NB4 (cell line): Measurements from ENCODE around the gene MATN1.
"Not testable (repeated sequence)": the region's sequence is repeated elsewhere in the genome, so short reads cannot be mapped to it uniquely, and the experiment has no call there.

Experiments used
- DNase-seq: peaks from one replicate; pipeline ENCODE4 v3.0.0; 2010; ENCODE audit warnings: low read depth
- H3K4me3 ChIP-seq: one replicate; pipeline ENCODE4 v1.5.1; 2011; ENCODE audit warnings: mild to moderate bottlenecking, low read depth, low read length, moderate library complexity
- MYC ChIP-seq: IDR thresholded peaks from 2 replicates; pipeline ENCODE4 v1.6.1; 2011; ENCODE audit warnings: low read depth, low read length
- POLR2A ChIP-seq: IDR thresholded peaks from 2 replicates; pipeline ENCODE4 v1.6.1; 2011; ENCODE audit warnings: mild to moderate bottlenecking; ENCODE audit not compliant: insufficient read length; ENCODE audit errors: extremely low read depth
- TF ChIP-seq, protein P1 (sequence below): IDR thresholded peaks from one replicate; pipeline ENCODE4 v1.5.1; 2012; ENCODE audit warnings: low read depth, low read length
- TF ChIP-seq, protein P2 (sequence below): IDR thresholded peaks from 2 replicates; pipeline ENCODE4 v1.6.1; 2011; ENCODE audit warnings: low read depth, low read length

MATN1 gene

DNA sequence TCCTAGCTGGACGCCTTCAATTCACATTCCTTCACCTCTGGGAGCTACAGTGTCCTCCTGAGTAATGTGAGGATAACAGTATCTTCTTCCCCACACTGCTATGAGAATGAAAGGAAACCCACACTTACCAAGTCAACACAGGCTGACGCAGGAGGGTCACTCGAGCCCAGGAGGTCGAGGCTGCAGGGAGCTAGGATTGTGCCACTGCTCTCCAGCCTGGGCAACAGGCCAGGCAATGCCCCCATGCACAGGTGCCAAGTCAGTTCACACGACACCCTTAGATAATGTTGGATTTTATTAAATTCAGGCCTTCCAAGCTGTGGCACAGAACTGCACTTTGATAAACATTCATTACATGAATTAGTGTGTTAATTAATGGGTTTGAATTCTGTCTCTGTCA is 31.9 kb downstream of the MATN1 start:
- TF ChIP-seq MYC (no peak), POLR2A (no peak)
- TF ChIP-seq, protein P1, sequence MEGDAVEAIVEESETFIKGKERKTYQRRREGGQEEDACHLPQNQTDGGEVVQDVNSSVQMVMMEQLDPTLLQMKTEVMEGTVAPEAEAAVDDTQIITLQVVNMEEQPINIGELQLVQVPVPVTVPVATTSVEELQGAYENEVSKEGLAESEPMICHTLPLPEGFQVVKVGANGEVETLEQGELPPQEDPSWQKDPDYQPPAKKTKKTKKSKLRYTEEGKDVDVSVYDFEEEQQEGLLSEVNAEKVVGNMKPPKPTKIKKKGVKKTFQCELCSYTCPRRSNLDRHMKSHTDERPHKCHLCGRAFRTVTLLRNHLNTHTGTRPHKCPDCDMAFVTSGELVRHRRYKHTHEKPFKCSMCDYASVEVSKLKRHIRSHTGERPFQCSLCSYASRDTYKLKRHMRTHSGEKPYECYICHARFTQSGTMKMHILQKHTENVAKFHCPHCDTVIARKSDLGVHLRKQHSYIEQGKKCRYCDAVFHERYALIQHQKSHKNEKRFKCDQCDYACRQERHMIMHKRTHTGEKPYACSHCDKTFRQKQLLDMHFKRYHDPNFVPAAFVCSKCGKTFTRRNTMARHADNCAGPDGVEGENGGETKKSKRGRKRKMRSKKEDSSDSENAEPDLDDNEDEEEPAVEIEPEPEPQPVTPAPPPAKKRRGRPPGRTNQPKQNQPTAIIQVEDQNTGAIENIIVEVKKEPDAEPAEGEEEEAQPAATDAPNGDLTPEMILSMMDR = no peak
- TF ChIP-seq, protein P2, sequence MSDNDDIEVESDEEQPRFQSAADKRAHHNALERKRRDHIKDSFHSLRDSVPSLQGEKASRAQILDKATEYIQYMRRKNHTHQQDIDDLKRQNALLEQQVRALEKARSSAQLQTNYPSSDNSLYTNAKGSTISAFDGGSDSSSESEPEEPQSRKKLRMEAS = no peak
- no peak for DNase-seq
- no peak overlapping the region for H3K4me3 ChIP-seq

DNA sequence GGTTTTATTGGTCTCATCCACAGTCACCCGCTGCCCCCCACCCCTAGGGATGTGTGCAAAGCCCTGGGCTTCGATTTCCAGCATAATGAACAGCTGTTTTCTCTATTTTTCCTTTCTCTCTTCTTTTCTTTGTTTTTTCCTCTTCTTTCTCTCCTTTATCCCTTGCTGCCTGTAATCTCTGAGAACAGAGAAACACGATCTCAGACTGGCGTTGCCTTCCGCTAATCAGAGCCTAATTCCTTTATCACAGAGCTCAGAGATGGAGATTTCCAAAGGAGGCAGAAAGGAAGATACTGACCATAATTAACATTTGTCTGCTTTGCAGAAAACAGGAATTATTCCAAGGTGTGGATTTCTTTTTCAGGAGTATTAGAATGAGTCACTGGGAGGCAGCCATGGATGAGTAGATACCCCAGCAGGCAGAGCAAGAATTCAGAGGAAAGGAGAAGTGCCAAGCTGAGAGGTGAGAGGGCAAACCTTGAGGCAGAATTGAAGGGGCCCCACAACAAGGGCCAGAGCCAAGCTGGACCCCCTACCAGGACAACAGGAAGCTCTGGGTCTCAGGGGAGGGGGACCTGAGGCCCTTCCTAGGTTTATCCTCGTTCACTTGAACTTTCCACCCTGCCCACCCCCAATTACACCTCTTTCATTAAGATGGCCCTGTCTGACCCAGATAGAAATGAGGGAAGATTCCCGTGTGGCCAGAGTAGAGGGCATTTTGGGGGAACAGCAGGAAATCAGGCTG is 33.3 kb downstream of the MATN1 start:
- DNase-seq = no peak
- H3K4me3 ChIP-seq = no peak overlapping the region
- TF ChIP-seq, protein P1 = no peak
- TF ChIP-seq POLR2A = no peak
- TF ChIP-seq MYC = no peak
- TF ChIP-seq, protein P2 = no peak

DNA sequence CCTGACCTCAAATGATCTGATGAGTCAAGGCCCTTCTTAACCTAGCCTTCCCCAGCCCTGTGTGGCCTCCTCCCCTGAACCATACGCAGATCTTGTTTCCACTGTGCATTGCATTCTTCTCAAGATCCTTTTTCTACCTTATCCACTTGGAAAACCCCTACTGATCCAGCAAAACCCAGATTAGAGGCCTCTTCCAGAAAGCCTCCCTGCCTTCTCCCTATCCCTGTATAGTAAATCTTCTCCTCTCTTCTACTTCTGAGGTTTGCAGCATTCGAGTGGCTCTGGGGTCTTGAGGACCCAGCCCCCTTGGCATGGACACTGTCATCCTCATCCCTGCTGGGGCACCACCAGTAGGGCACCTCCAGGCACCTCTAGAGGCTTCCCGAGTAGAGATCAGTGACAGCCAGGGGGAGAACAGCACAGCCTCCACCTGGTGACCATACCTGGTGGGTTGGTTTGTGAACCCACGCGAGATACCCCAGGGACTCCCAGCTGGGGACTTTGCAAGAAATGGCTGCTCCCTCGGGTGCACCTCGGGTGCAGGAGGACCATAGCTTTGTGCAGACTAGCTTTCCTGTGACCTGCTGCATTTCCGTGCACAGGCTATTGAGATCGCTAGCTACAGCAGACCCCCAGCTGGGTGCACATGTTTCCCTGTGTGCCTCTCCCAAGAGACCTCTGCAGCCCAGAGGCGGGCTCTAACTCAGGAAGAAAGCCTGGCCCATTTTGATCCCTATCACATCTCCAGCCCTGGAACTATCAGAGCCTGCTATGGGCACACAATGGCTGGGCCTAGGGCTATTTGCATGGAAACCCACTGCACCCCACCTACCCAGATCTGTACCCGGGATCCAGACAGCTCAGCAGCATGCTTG is 34.2 kb downstream of the MATN1 start:
- no peak for DNase-seq
- no peak for TF ChIP-seq POLR2A
- TF ChIP-seq, protein P2 = no peak
- TF ChIP-seq MYC = no peak
- TF ChIP-seq, protein P1 = no peak
- H3K4me3 ChIP-seq = no peak overlapping the region

DNA sequence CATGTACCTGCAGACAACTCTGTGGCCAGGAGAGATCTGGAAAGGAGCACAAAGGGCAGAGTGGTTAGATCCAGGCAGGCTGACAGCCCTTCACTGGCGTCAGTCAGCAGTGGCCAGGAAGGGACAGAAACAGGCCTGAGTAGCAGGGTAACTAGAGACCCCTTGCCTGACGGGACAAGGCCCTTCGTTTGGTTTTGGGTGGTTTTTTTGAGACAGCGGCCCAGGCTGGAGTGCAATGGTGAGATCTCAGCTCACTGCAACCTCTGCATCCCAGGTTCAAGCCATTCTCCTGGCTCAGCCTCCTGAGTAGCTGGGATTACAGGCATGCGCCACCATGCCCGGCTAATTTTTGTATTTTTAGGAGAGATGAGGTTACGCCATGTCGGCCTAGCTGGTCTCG is 34.9 kb downstream of the MATN1 start:
- not testable (repeated sequence) for H3K4me3 ChIP-seq, DNase-seq

DNA sequence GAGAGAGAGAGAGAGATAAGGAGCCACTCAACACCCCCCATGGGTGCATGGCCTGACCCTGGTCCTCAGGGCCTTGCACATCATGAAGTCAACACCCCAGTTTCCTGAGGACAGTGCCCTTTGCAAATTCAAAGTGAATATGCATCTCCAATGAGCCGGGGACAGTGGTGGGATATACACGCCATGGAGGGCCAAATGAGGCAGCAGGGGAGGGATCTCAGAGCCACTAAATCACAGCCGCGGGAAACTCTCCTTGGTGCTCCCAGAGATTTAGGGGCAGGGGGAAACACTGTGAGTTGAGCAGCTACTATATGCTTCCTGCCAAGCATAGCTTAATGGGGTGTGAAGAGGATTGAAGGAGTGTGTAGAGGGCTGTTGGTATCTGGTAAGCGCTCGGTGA is 35.5 kb downstream of the MATN1 start:
- TF ChIP-seq, protein P1 = no peak
- TF ChIP-seq, protein P2 = no peak
- no peak for TF ChIP-seq MYC
- TF ChIP-seq POLR2A = no peak
- no peak overlapping the region for H3K4me3 ChIP-seq
- no peak for DNase-seq

DNA sequence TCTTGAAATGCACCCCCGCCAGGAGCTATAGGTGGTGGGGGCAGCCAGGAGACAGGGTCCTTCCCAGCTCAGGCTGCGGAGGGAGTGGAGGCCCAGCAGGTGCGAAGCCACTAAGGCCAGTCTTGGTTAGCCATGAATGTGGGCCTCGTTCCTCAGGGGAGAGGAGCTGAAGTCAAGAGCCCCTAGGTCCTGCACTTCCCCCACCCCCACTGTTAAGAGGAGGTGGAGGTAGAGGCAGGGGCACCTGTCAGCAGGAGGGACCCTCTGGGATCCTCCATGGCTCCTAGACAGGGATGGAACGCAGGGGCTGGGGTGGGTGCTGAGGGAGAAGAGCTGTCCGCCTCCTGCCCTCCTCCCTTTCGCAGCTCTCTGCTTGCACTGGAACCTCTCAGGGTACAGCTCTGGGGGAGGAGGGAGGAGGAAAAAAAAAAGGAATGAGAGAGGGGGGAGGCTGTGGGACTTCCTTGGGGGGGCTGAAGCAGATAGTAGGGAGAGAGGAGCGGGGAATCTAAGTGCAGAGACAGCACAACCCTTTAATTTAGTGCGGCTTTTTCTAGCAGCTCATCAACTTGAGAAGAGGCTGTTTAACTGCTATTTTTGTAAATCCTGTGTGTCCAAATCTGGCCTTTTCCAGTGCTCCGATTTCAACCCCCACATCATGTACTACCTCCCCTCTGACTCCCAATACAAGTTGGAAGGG is 37.0 kb downstream of the MATN1 start:
- no peak overlapping the region for H3K4me3 ChIP-seq

More for the DNA sequence above, 37.0 kb downstream of the MATN1 start:
- no peak for DNase-seq
- TF ChIP-seq MYC (no peak), POLR2A (no peak)
- TF ChIP-seq, protein P2 = no peak
- TF ChIP-seq, protein P1 = no peak
